NCI-H1092 treated with DMSO at 0.1 percent for 48 hours (cell line): Measurements from ENCODE around the gene MAP3K7.

ENCODE experiments used
- DNase-seq: peaks from one replicate; lab custom pipeline; 2025; lab: John Stamatoyannopoulos, UW

Gene MAP3K7

DNA sequence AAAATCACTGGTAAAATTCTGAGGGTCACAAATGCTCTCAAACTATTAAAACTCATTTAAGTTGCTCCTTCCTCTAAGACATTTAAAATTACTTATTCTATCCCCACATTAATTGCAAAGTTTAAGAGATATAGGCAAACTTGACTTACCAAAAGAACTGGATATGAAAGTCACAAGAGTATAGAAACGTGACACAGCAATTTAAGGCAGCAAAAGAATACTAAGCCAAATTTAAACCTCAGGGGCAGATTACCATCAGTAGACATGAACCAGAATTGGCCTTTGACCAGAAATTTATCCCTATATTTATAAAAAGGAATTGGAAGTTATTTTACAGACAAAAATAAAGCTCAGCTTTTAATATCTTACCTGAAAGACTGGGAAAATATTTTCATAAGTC is 56.0 kb downstream of the MAP3K7 start:
- DNase-seq = no peak

DNA sequence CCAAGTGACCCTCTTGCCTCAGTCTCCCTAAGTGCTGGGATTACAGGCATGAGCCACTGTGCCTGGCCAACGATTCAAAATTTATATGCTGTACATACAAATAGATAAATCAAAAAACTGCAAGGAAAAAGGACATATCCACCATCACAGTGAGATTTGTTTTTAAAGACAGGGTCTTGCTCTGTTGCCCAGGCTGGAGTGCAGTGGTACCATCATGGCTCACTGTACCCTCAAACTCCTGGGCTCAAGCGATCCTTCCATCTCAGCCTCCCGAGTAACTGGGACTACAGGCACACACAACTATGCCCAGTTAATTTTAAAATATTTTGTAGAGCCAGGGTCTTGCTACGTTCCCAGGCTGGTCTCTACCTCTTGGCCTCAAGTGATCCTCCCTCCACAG is 61.5 kb downstream of the MAP3K7 start:
- DNase-seq = no peak

- no peak for DNase-seq
Observed at GRCh38 chr6:90523779-90524310, 63.0 kb downstream of the MAP3K7 start.

DNA sequence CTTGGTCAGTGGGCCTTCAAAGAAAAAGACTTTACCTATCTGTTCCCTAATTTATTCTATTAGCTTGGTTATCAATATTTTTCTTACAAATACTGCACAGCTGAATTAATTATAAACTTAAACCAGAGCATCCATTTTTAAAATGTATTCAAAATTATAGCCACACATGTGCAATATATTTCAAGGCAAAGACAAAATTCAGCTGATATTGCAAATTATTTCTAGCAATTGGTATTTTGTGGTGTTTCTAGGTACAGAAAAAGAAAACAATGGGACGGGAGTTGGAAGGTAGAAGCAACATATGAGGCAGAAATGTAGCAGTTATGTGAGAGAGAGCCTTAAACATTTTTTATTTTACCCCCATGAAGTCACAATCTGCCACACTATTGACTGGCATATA is 64.9 kb downstream of the MAP3K7 start:
- DNase-seq = no peak

DNA sequence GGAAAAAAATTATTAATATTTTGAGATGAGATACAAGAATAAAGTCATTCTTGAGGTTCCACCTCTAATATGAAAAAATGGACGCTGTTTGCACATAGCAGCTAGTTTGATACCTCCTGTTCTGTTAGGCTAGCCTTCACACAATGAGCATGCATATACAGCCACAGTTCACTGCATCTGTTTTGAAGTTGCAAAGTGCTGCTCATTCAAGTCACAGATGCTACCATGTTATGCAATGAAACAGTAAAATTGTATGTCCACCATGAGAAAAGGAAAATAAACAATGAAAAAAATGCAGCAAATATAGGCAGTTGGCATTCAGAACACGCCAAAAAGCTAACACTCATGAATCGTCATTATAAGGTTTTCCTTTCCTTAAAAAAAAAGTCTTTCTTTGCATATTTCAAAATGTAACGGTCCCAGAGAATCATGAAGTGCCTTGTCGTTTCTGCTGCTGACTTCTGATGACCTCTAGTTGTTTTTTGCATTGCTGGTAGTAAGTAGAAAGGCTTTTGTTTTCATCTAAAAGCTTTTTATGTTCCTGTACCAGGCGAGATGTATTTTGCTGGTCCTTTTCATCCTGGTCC is 70.7 kb downstream of the MAP3K7 start:
- no peak for DNase-seq

- no peak for DNase-seq
Observed at GRCh38 chr6:90514496-90514895, 72.4 kb downstream of the MAP3K7 start.

DNA sequence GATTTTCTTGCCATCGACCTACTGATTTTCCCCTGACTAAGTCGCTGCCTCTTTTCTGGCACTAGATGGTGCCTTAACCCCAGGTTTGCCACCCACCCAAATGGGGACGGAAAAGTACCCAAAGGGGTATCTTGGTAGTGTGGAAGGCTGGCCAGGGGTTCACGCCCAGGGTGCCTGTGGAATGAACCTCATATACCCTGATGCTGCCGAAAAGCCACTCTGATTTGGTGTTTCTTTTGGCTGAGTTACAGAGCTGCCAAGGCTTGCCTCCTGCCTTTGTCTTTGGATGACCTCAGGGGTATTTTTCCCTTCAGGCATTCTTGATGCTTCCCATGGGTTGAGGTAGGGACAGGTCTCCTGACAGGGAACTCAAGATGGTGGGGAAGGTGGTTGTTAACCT is 78.1 kb downstream of the MAP3K7 start:
- DNase-seq = no peak

DNA sequence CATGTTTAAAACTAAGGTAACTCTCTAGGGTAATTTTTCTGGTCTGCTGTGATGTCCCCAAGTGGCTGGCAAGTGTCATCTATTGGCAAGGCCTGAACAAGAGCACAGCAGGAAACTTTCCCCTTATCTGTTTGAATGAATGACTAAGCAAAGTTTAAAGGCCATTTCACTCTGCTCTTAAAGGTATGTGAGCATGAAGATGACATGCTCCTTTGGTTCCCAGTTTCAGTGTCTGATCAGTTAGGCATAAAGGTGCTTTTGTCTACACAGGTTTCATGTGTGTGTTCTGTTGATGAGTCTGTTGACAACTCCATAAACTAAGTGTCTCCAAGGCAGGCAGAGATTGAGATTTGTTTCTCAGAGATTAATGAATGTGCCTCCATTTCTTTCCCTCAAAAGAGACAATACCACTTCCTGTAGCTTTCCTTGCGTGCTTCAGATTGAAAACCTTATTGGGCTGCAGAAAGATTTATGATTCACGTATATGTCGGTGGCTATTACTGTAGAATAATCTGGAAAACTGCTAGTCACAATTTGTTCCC is 83.9 kb downstream of the MAP3K7 start:
- DNase-seq = no peak

DNA sequence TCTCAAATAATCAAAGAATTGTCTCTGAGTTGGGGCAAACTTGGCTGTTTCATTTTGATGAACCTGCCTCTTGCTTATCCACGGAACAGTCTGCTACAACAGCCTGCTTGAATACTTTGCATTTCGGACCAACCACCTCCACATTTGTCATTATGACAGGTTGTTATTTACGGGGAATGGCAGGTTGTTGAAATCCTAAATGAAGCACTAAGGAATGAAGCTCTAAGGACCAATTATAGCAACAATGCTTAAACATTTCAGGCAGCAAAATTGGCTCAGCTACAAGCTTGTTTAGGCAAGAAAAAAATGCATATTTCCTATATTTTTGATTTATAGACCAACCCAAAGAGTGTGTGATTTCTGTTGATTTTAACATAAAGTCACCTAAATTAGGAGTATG is 84.5 kb downstream of the MAP3K7 start:
- DNase-seq = no peak

- no peak for DNase-seq
Observed at GRCh38 chr6:90500458-90500857, 86.4 kb downstream of the MAP3K7 start.

- DNase-seq = no peak
Observed at GRCh38 chr6:90497411-90497810, 89.5 kb downstream of the MAP3K7 start.

DNA sequence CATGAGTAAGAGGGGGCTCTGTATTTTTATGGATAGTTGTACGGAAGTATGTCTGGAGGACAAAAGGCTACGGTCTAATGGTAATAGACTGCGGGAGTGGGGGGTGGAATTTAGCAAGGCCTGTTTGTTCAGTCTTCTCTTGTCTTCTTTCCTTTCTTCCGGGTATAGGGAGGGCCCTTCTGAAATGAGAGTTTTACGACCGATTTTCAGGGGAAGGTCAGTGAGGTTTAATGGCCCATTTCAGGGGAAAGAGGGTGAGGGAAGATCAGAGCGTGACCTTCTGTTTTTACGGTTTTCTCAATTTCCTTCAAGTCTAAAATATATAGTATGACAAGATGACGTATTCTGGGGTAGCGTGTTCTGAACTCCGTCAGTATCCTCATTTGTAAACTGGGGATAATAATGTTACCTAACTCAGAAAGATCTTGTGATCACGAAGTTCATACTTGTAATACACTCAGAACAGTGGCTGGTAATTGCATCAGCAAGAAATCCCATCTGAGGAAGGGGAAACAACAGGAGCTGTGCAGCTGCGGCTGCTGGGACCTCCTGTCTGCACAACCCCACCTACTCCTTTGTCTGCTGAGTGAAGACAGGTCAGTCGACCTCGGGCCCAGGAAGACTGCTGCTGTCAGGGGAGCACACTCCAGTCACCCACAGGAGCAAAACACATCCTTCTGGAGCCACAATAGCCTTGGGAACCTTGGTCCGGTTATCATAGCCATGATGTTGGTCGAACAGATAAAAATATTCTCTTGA is 90.4 kb downstream of the MAP3K7 start:
- no peak for DNase-seq

- DNase-seq = no peak
Observed at GRCh38 chr6:90495216-90495817, 91.6 kb downstream of the MAP3K7 start.

DNA sequence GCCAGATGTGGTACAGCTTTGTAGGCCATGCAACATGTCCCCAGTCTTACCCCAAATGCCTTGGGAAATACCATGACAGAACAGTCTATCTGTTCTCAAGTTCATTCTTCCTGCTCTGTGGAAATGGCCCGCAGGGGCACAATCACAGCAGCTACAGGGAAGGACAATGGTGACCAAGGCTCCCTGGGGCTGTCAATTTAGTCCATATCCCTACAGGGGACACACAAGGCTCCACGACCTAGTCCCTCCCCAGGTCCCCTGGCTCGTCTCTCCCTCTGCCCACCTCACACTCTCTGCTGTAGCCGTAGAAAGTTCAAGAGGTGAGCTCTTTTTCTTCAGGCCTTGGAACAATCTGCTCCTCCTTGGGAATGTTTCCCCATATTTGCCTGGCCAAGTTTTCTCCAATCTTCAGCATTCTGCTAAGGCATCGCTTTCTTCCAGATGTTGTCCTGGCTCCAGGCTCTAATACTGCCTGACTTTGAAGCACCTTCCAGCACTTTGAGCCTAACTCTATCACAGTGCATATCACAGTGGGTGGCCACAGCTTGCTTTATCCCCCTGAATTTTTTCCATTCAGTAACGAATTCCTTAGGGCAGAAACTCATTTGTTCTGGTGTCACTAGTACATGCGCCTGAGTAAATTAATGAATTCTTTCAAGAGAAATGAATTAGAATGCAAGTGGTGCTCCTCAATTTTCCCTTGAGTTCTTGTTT is 92.6 kb downstream of the MAP3K7 start:
- DNase-seq = no peak

DNA sequence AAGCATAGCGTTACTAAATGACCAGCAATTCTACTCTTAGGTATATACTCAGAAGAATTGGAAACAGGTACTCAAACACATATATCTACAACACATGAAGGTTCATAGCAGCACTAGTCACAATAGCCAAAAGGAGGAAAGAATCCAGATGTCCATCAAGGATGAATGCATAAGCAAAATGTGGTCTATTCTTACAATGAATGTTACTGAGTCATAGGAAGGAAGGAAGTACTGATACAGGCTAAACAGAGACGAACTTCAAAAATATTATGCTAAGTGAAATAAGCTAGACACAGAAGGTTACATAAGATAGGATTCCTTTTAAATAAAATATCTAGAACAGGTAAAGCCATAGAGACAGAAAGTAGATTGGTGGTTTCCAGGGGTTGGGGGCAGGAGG is 93.5 kb downstream of the MAP3K7 start:
- no peak for DNase-seq

DNA sequence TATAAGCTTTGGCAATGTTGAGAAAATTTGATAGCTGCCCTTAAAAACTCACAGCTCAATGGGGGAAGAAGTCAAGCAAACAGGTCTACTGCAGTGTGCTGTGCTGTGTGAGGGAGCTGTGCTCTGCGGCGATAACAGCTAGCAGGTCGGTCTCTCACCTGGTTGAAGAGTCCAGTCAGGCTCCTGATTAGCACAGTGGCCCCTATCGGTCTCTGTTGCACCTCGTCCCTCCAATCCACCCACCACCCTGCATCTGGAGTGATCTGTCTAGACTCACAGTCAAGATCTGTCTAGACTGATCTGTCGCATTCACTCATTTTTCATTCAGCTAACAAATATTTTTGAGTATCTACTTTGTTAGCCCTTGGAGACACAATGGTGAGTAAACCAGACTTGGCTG is 94.1 kb downstream of the MAP3K7 start:
- no peak for DNase-seq

DNA sequence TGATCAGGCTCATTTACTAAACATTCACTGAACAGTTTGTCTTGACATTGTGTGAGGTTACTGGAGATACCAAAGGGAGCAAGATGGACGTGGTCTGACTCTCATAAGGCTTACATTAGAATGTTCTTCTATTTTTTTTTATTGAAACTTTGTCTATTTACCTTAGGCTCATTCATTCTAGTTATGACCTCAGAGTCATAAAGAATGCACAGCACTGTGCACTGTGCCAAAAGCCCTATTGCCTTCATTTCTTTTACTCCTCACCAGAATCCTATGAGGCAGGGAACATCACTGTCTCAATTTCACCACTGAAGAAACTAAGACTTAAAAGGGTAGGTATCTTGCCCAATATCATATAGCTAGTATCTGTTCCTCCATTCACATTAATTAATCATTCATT is 94.5 kb downstream of the MAP3K7 start:
- no peak for DNase-seq

DNA sequence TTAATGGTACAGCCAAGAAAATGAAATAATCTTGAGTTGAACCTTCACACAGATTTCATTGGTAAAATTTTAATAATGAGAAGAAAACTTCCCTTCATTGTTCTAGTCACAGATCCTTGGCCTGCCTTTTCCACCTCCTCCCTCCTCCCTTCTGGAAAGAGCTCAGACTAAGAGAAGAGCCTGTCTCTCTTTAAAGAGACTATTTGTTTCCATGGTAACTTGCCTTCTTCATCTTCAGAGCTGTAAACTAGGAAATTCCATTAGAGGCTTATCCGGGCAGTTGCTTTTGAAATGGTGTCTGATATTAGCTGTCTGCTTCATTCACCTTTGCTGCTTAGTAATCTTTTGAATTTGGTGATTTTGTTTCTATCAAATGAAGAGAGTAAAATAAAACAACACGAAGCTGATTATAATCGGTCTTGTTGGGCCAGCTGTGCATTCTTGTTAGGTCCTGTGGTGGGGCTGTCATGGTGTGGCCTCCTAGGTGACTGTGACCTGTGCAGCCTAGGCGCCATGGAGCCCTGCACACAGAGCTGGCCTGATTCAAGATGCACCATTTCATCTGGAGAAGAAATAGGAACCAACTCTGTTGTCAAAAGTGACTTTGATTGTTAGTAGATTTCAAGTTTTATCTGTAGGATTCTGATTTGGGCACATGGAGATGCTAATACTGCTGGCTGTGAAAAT is 96.7 kb downstream of the MAP3K7 start:
- DNase-seq = no peak

DNA sequence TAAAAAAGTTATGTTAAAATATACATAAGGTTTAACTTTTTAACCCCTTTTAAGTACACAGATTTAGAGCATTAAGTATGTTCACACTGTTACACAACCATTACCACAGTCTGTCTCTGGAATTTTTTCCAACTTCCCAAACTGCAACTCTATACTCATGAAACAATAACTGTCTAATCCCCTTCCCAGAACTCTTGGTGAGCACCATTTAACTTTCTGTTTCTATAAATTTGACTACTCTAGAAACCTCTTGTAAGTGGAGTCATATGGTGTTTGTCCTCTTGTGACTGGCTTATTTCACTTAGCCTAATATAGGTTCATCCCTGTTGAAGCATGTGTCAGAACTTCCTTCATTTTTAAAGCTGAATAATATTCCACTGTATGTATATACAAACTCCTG is 98.1 kb downstream of the MAP3K7 start:
- DNase-seq = no peak

DNA sequence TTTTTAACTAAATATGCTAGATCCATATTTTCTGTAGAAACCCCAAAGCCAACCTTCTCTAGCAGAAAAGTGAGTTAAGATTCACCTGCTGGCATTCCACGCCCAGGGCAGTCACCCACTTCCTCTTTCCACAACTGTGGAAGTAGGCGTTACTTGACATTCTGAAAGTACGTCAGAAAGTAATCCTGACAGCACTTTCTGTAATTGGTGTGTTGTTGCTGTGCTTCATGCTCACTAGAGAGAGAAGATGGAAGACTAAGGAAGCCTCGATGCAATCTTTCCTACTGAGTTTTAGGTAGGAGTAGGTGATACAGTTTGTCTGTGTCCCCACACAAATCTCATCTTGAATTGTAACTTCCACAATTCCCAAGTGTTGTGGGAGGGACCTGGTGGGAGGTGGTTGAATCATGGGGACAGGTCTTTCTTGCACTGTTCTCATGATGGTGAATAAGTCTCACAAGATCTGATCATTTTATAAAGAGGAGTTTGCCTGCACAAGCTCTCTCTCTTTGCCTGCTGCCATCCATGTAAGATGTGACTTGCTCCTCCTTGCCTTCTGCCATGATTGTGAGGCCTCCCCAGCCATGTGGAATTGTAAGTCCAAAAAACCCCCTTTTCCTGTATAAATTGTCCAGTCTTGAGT is 101.1 kb downstream of the MAP3K7 start:
- no peak for DNase-seq

DNA sequence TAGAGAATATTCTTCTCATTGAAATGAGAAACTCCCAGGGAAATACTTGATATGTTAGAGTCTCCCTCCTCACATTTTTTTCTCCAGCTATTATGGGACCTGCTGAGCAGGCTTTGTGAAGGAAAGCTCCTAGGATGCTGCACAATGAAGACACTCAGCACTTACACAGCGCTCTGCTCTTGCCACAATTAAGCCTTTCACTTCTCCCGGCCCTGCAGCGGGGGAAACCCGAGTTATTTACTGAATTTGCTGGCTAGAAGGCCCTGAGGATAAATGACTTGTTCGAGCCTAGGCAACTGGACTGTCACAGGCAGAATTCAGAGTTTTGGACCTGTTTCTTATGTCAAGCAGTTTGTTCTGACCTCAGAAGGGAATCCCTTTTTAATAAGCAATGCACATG is 102.0 kb downstream of the MAP3K7 start:
- no peak for DNase-seq
